Measurements from ENCODE around the gene MICU1.

- TF ChIP-seq POLR2A (IDR thresholded peaks at IDR 0.05; ENCODE audit: insufficient read depth in 1 of 2, low read depth in 2 of 2, low read length in 2 of 2) (no peak), POLR2AphosphoS5 (IDR thresholded peaks at IDR 0.05; ENCODE audit: low read depth, low read length) (no peak), FLYWCH1 (CRISPR knock-in tag; IDR thresholded peaks at IDR 0.05) (no peak), SIN3A (IDR thresholded peaks at IDR 0.05; ENCODE audit: borderline replicate concordance, low read depth, low read length) (no peak), SMC3 (IDR thresholded peaks at IDR 0.05; ENCODE audit: low read length) (no peak), SMARCE1 (IDR thresholded peaks at IDR 0.05; ENCODE audit: borderline replicate concordance) (no peak), EZH2 (conservative IDR thresholded peaks at IDR 0.05; ENCODE audit: low read depth, low read length) (no peak), ZNF746 (CRISPR knock-in tag; IDR thresholded peaks at IDR 0.05) (no peak), RFX5 (IDR thresholded peaks at IDR 0.05; ENCODE audit: low read depth, low read length) (no peak), REPIN1 (CRISPR knock-in tag; IDR thresholded peaks at IDR 0.05; ENCODE audit: borderline replicate concordance, low read depth) (no peak)
- TF ChIP-seq, protein P1, sequence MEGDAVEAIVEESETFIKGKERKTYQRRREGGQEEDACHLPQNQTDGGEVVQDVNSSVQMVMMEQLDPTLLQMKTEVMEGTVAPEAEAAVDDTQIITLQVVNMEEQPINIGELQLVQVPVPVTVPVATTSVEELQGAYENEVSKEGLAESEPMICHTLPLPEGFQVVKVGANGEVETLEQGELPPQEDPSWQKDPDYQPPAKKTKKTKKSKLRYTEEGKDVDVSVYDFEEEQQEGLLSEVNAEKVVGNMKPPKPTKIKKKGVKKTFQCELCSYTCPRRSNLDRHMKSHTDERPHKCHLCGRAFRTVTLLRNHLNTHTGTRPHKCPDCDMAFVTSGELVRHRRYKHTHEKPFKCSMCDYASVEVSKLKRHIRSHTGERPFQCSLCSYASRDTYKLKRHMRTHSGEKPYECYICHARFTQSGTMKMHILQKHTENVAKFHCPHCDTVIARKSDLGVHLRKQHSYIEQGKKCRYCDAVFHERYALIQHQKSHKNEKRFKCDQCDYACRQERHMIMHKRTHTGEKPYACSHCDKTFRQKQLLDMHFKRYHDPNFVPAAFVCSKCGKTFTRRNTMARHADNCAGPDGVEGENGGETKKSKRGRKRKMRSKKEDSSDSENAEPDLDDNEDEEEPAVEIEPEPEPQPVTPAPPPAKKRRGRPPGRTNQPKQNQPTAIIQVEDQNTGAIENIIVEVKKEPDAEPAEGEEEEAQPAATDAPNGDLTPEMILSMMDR (CRISPR knock-in tag; IDR thresholded peaks at IDR 0.05), result no peak
Observed at GRCh38 chr10:72344932-72345331, 280.9 kb downstream of the MICU1 start.

Measured in HepG2 (cell line).